NCI-H1417 treated with DMSO at 0.1 percent for 48 hours (cell line): ENCODE data around the gene C1orf226.

Source experiments
- DNase-seq: peaks from one replicate; lab custom pipeline; 2025; lab: John Stamatoyannopoulos, UW

Gene C1orf226

GRCh38 chr1:162366149-162366548 is 15.4 kb upstream of the C1orf226 start:
- no peak for DNase-seq

- DNase-seq = no peak
These were observed 14.9 kb upstream of the C1orf226 start for GRCh38 chr1:162366671-162367070.

GRCh38 chr1:162367073-162367472 is 14.5 kb upstream of the C1orf226 start:
- no peak for DNase-seq

- DNase-seq = no peak
These were observed 13.8 kb upstream of the C1orf226 start for GRCh38 chr1:162367772-162368171.

GRCh38 chr1:162368451-162368850 is 13.1 kb upstream of the C1orf226 start:
- DNase-seq = no peak

GRCh38 chr1:162369571-162369970 is 12.0 kb upstream of the C1orf226 start:
- no peak for DNase-seq

- DNase-seq = no peak
These were observed 11.4 kb upstream of the C1orf226 start for GRCh38 chr1:162370161-162370560.

GRCh38 chr1:162370721-162371120 is 10.8 kb upstream of the C1orf226 start:
- DNase-seq = no peak

GRCh38 chr1:162371611-162372010 is 9.9 kb upstream of the C1orf226 start:
- DNase-seq = no peak

GRCh38 chr1:162372159-162373071 is 9.1 kb upstream of the C1orf226 start:
- no peak for DNase-seq

GRCh38 chr1:162373072-162373427 is 8.5 kb upstream of the C1orf226 start:
- DNase-seq = no peak

- no peak for DNase-seq
These were observed 7.8 kb upstream of the C1orf226 start for GRCh38 chr1:162373541-162374260.

- no peak for DNase-seq
These were observed 7.1 kb upstream of the C1orf226 start for GRCh38 chr1:162374406-162374805.

GRCh38 chr1:162375463-162375862 is 6.1 kb upstream of the C1orf226 start:
- DNase-seq = no peak

- DNase-seq = no peak
These were observed 4.8 kb upstream of the C1orf226 start, which contains the start of gene SPATA46 for GRCh38 chr1:162376691-162377090. Gene SPATA46, minus strand, starts transcription at chr1:162376854. Its CDS starts 64 bp downstream, at chr1:162376790.

- no peak for DNase-seq
These were observed 1.3 kb upstream of the C1orf226 start for GRCh38 chr1:162380061-162380846.

GRCh38 chr1:162381941-162382750 is 618 bp downstream of the C1orf226 start:
- no peak for DNase-seq

GRCh38 chr1:162383091-162383490 is 1.6 kb downstream of the C1orf226 start:
- DNase-seq = no peak

- no peak for DNase-seq
These were observed 2.0 kb downstream of the C1orf226 start for GRCh38 chr1:162383516-162383915.

GRCh38 chr1:162384116-162384515 is 2.6 kb downstream of the C1orf226 start:
- no peak for DNase-seq

GRCh38 chr1:162384601-162385279 is 3.2 kb downstream of the C1orf226 start:
- no peak for DNase-seq
